Endothelial cell (in vitro differentiated cells): ENCODE measurements around the gene VPS36. TPM values are rescaled to one million over a fixed set of nuclear protein-coding genes. Genes with fewer than 3 reads are reported as not detected.
"Not testable (repeated sequence)": the region's sequence is repeated elsewhere in the genome, so short reads cannot be mapped to it uniquely, and the experiment has no call there.

ENCODE experiments used
- DNase-seq: peaks from one replicate; pipeline ENCODE4 v3.0.0; 2021; ENCODE audit warnings: low spot score
- H3K27ac Mint-ChIP-seq: one replicate; pipeline ENCODE4 v1.8.0; 2021; ENCODE audit warnings: mixed read lengths, inconsistent platforms; ENCODE audit not compliant: unreplicated experiment
- H3K27me3 Mint-ChIP-seq: one replicate; pipeline ENCODE4 v1.8.0; 2021; ENCODE audit warnings: mild to moderate bottlenecking, moderate library complexity, mixed read lengths, inconsistent platforms; ENCODE audit not compliant: unreplicated experiment
- H3K36me3 Mint-ChIP-seq: one replicate; pipeline ENCODE4 v1.8.0; 2021; ENCODE audit warnings: mild to moderate bottlenecking, low read depth, mixed read lengths, inconsistent platforms; ENCODE audit not compliant: unreplicated experiment
- H3K4me1 Mint-ChIP-seq: one replicate; pipeline ENCODE4 v1.8.0; 2021; ENCODE audit warnings: mild to moderate bottlenecking, mixed read lengths, inconsistent platforms; ENCODE audit not compliant: unreplicated experiment
- H3K4me3 Mint-ChIP-seq: one replicate; pipeline ENCODE4 v1.8.0; 2021; ENCODE audit warnings: mild to moderate bottlenecking, mixed read lengths, inconsistent platforms; ENCODE audit not compliant: unreplicated experiment
- H3K9me3 Mint-ChIP-seq: one replicate; pipeline ENCODE4 v1.8.0; 2021; ENCODE audit warnings: mixed read lengths, inconsistent platforms; ENCODE audit not compliant: unreplicated experiment
- total RNA-seq: library from RNA; stranded (reverse); fragmentation: NEBNext Ultra II Directional; extraction: Animal tissue kit (Norgen Biotek cat#: 25700); gene quantifications from one replicate; pipeline ENCODE4 v1.2.1, GENCODE V29; 2021; ENCODE audit not compliant: unreplicated experiment
- TF ChIP-seq, protein P1 (sequence below): fragments of 200-600 bp; sonication (generic); IDR thresholded peaks from one replicate; pipeline ENCODE4 v1.5.0; 2021; ENCODE audit warnings: antibody characterized with exemption; ENCODE audit not compliant: unreplicated experiment

The VPS36 gene
- total RNA-seq, 1 donor from 2014 or later: 51.6 TPM

DNA sequence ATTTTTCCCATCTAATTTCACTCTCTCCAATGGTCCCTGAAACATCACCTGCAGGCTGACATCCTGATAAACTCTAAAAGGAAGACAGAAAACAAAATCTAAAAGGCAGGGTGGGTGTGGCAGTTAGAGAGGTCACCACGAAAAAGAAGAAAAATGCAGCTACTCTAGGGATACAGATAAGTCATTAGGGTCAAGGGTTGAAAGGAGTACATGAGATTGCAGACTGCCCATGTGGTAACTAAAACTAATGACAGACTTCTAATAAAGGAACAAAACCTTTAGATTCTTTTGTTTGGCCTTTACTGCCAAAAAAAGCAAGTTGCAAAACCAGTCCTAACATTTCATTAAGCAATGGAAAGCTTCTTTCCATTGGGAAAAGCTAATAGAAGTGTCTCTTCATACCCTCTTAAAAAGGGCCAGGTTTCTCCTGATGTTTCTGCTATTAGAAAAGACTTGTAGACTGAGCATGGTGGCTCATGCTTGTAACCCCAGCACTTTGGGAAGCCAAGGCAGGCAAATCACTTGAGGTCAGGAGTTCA is 75.5 kb downstream of the VPS36 start:
- Mint-ChIP-seq H3K4me3 (peak overlapping the region; percentile 12), H3K27ac (no peak overlapping the region), H3K27me3 (peaks cover 8% of the 10 kb centered on the region), H3K4me1 (peaks cover 33% of the 10 kb centered on the region), H3K9me3 (no peaks in the 10 kb centered on the region), H3K36me3 (peaks cover 32% of the 10 kb centered on the region)
- DNase-seq: no peak
- TF ChIP-seq, protein P1, sequence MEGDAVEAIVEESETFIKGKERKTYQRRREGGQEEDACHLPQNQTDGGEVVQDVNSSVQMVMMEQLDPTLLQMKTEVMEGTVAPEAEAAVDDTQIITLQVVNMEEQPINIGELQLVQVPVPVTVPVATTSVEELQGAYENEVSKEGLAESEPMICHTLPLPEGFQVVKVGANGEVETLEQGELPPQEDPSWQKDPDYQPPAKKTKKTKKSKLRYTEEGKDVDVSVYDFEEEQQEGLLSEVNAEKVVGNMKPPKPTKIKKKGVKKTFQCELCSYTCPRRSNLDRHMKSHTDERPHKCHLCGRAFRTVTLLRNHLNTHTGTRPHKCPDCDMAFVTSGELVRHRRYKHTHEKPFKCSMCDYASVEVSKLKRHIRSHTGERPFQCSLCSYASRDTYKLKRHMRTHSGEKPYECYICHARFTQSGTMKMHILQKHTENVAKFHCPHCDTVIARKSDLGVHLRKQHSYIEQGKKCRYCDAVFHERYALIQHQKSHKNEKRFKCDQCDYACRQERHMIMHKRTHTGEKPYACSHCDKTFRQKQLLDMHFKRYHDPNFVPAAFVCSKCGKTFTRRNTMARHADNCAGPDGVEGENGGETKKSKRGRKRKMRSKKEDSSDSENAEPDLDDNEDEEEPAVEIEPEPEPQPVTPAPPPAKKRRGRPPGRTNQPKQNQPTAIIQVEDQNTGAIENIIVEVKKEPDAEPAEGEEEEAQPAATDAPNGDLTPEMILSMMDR: no peak

DNA sequence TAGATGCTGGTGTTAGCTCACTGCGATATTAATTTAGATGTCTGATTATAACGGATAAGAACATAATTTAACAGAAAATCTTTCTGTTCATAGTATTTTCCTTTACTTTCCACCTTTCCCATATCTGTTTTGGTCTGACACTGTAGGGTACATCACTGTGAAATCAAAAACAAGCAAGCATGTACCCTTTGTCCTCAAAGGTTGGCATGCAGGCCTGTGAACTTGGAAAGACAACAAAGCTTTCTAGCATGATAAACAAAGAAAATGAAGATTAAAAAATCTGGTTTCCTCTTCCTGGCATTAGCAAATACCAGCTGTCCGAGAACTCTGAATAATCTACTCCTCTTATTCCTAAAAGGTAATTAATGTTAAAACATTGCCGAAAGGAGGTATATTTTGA is 76.0 kb downstream of the VPS36 start:
- H3K27ac Mint-ChIP-seq: no peak overlapping the region
- no peak overlapping the region for H3K4me3 Mint-ChIP-seq
- no peaks in the 10 kb centered on the region for H3K9me3 Mint-ChIP-seq
- peaks cover 32% of the 10 kb centered on the region for H3K36me3 Mint-ChIP-seq
- peaks cover 33% of the 10 kb centered on the region for H3K4me1 Mint-ChIP-seq
- peaks cover 8% of the 10 kb centered on the region for H3K27me3 Mint-ChIP-seq
- TF ChIP-seq, protein P1: no peak
- no peak for DNase-seq

DNA sequence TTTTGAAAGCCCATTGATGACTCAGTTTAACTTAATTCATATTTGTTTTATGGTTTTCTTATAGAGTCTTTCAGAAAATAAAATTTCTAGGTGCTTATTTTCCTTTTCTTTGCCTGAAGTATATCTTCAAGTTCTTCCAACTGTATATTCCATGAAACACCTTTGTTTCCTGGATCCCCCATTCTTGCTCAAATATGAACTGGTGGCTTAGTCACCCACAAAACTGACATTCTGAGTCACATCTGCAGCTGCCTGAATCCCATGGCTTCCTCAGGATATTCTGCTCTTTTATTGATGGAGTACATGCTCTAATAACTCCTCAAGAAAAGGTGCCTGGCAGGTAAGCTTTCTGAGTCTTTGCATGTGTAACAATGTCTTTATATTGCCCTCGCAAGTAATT is 77.2 kb downstream of the VPS36 start:
- not testable (repeated sequence) for H3K9me3 Mint-ChIP-seq, DNase-seq, H3K27ac Mint-ChIP-seq, H3K27me3 Mint-ChIP-seq, H3K4me3 Mint-ChIP-seq
- Mint-ChIP-seq H3K36me3 (peaks cover 22% of the 10 kb centered on the region), H3K4me1 (peaks cover 27% of the 10 kb centered on the region)

DNA sequence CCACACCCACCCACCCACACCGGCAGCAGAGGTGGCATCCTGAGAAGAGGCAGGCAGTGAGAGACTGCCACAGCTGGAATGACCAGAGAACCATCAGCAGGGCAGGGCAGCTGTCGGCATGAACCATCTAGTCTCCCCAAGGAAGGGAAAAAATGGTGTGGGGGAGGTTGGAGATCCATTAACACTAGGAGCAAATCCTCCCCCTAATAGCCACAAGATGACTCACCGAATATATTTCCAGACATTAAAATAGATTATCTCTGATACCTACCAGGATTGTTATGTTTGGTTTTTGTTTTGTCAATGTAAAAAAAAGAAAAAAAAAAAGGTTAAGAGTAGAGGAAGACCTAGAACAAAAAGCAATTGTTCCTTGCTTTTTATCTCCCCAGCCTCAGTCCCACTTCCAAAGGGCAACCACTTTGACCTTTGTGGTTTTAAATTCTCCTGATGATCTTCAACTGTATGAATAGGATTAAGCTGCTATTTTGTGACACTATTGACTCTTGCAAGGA is 78.6 kb downstream of the VPS36 start:
- H3K36me3 Mint-ChIP-seq: peaks cover 12% of the 10 kb centered on the region
- H3K9me3 Mint-ChIP-seq: no peaks in the 10 kb centered on the region
- H3K27ac Mint-ChIP-seq: no peak overlapping the region
- TF ChIP-seq, protein P1: no peak
- no peak for DNase-seq
- peaks cover 26% of the 10 kb centered on the region for H3K4me1 Mint-ChIP-seq
- no peak overlapping the region for H3K4me3 Mint-ChIP-seq
- peaks cover 4% of the 10 kb centered on the region for H3K27me3 Mint-ChIP-seq

DNA sequence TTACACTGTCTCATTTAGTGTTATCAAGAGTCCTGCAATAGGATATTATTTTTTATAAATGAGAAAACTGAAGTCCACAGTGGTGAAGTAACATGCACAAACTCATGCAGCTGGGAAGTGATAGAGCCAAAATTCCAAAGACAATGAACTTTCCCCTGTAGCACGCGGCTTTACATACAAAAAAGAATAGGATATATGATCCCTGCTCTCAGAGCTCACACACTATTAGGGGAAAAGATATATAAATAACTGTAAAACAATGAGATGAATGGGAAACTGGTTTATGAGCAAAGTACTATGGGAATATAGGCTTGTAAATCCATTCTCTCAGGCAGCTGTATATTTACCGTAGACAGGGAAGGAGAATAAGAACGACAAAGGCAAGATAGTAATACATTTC is 84.1 kb downstream of the VPS36 start:
- H3K4me3 Mint-ChIP-seq: no peak overlapping the region

More for the DNA sequence above, 84.1 kb downstream of the VPS36 start:
- H3K4me1 Mint-ChIP-seq: peaks cover 3% of the 10 kb centered on the region
- no peaks in the 10 kb centered on the region for H3K9me3 Mint-ChIP-seq
- peaks cover 6% of the 10 kb centered on the region for H3K27me3 Mint-ChIP-seq
- DNase-seq: no peak
- H3K27ac Mint-ChIP-seq: no peak overlapping the region
- TF ChIP-seq, protein P1: no peak
- H3K36me3 Mint-ChIP-seq: peaks cover 4% of the 10 kb centered on the region

Other genes with a start within 250 kb of the VPS36 start
- 346 TPM for gene THSD1, start 44.5 kb downstream of the VPS36 start, total RNA-seq
- gene CKAP2, start 4.8 kb upstream of the VPS36 start, total RNA-seq: 58.1 TPM
- gene HNRNPA1L2, start 191.8 kb upstream of the VPS36 start, total RNA-seq: 40.4 TPM
- 71.8 TPM for gene SUGT1, start 202.2 kb upstream of the VPS36 start, total RNA-seq